ENCODE measurements around the gene CSNK2A2. TPM values are rescaled to one million over a fixed set of nuclear protein-coding genes. Genes with fewer than 3 reads are reported as not detected.

CSNK2A2 gene
- total and polyA plus RNA-seq, 10 of the 15 experiments (the other 5 are each of a cell fraction or from before 2014, with no cell fraction given) = 17.4 to 79.1 (median 29.4) TPM

- H3K4me2 ChIP-seq (ENCODE audit: control insufficient read depth, insufficient read depth) = no peak overlapping the region
- no TSS peak for BruUV-seq (replicated peaks)
- ChIA-PET RAD21 (ENCODE audit: unreplicated experiment) (interaction anchor here (0.5 to 1.4 kb wide), 2 partner anchors 20 to 111 kb away, joined by 3 read pairs; no protein-coding TSS in a partner anchor), POLR2A (interaction anchor here (0.6 kb wide), 1 partner anchor 1190 kb away, joined by 3 read pairs; no protein-coding TSS in a partner anchor), SMC1A (ENCODE audit: uncharacterized antibody, unreplicated experiment) (interaction anchor here (0.6 to 1.0 kb wide), 2 partner anchors 8 to 10 kb away, joined by 3 to 4 read pairs; no protein-coding TSS in a partner anchor), CTCF (interaction anchor here (1.4 kb wide), 1 partner anchor 10 kb away, joined by 3 read pairs; no protein-coding TSS in a partner anchor)
- no peaks in the 10 kb centered on the region for H3K4me1 ChIP-seq (ENCODE audit: control insufficient read depth, insufficient read depth, low read length)
- no peaks in the 10 kb centered on the region for H3K36me3 ChIP-seq (ENCODE audit: control insufficient read depth in 2 of 2, insufficient read depth in 2 of 2, low read length in 1 of 2)
- 72% methylated on average over 7 of the region's 7 CpGs for WGBS (ENCODE audit: insufficient coverage, insufficient replicate concordance, low lambda C conversion rate, missing lambda C conversion rate)
- no peaks in the 10 kb centered on the region for H3K79me2 ChIP-seq (ENCODE audit: control insufficient read depth, insufficient read depth, low read length)
- no peak for TF ChIP-seq BRCA1 (IDR thresholded peaks at IDR 0.05; ENCODE audit: low read depth, low read length)
- no peak for TF ChIP-seq IKZF1 (conservative IDR thresholded peaks at IDR 0.05)
- no peak for TF ChIP-seq HDAC2 (IDR thresholded peaks at IDR 0.05)
- DNase-seq (ENCODE audit: low read depth, low spot score) (no peak), FAIRE-seq (no peak), ATAC-seq (no peak)
- no peak overlapping the region for H2AFZ ChIP-seq (ENCODE audit: control insufficient read depth, low read depth, low read length)
- H3K9ac ChIP-seq (ENCODE audit: control insufficient read depth, insufficient read depth, low read length) = no peak overlapping the region
- H3K4me3 ChIP-seq = no peak overlapping the region
- no peaks in the 10 kb centered on the region for H3K27me3 ChIP-seq (replicated peaks in 1 of 2; ENCODE audit: control insufficient read depth in 2 of 2, insufficient read depth in 2 of 2, low read length in 1 of 2)
- no peaks in the 10 kb centered on the region; the same call in 2 of the 3 replicates for H3K9me3 ChIP-seq (replicated peaks; ENCODE audit: control insufficient read depth, insufficient read depth, low read length)
- no peak overlapping the region for H3K27ac ChIP-seq (ENCODE audit: control insufficient read depth, insufficient read depth)
- H4K20me1 ChIP-seq (ENCODE audit: control insufficient read depth, insufficient read depth) = no peaks in the 10 kb centered on the region
- intact Hi-C loops (cut with micrococcal nuclease; ENCODE audit: unreplicated experiment) (no loop called here), in situ Hi-C loops (cut with MboI) (no loop called here)
These were observed 24.8 kb upstream of the CSNK2A2 start for GRCh38 chr16:58222532-58223316.

GRCh38 chr16:58219432-58219831 is 21.5 kb upstream of the CSNK2A2 start:
- TF ChIP-seq BRCA1 (IDR thresholded peaks at IDR 0.05; ENCODE audit: low read depth, low read length) (no peak), SIN3A (IDR thresholded peaks at IDR 0.05; ENCODE audit: low read depth, low read length) (no peak), ZNF217 (IDR thresholded peaks at IDR 0.05) (no peak), STAT1 (conservative IDR thresholded peaks at IDR 0.05) (no peak)
- in situ Hi-C loops (cut with MboI) (no loop called here), intact Hi-C loops (cut with micrococcal nuclease; ENCODE audit: unreplicated experiment) (no loop called here)
- H3K4me2 ChIP-seq (ENCODE audit: control insufficient read depth, insufficient read depth) = no peak overlapping the region
- ChIA-PET SMC1A (ENCODE audit: uncharacterized antibody, unreplicated experiment) (interaction anchor here (1.2 to 1.4 kb wide), 2 partner anchors 15 to 27 kb away, joined by 3 to 4 read pairs; no protein-coding TSS in a partner anchor), RAD21 (ENCODE audit: unreplicated experiment) (interaction anchor here (0.7 kb wide), 1 partner anchor 24 kb away, joined by 4 read pairs; no protein-coding TSS in a partner anchor), POLR2A (no interaction called here), CTCF (interaction anchor here (1.4 to 2.2 kb wide), 3 partner anchors 10 to 21 kb away, joined by 3 to 5 read pairs (median 5); no protein-coding TSS in a partner anchor)
- peaks cover 4% of the 10 kb centered on the region; the same call in 2 of the 3 replicates for H3K9me3 ChIP-seq (replicated peaks; ENCODE audit: control insufficient read depth, insufficient read depth, low read length)
- BruUV-seq (replicated peaks) = no TSS peak
- no peaks in the 10 kb centered on the region for H3K79me2 ChIP-seq (ENCODE audit: control insufficient read depth, insufficient read depth, low read length)
- FAIRE-seq (no peak), ATAC-seq (no peak), DNase-seq (ENCODE audit: low read depth, low spot score) (no peak)
- no peaks in the 10 kb centered on the region for H4K20me1 ChIP-seq (ENCODE audit: control insufficient read depth, insufficient read depth)
- H2AFZ ChIP-seq (ENCODE audit: control insufficient read depth, low read depth, low read length) = no peak overlapping the region
- H3K27ac ChIP-seq (ENCODE audit: control insufficient read depth, insufficient read depth) = no peak overlapping the region
- peaks cover 8% of the 10 kb centered on the region for H3K4me1 ChIP-seq (ENCODE audit: control insufficient read depth, insufficient read depth, low read length)
- H3K9ac ChIP-seq (ENCODE audit: control insufficient read depth, insufficient read depth, low read length) = no peak overlapping the region
- H3K4me3 ChIP-seq = no peak overlapping the region
- no peaks in the 10 kb centered on the region for H3K36me3 ChIP-seq (ENCODE audit: control insufficient read depth in 2 of 2, insufficient read depth in 2 of 2, low read length in 1 of 2)
- H3K27me3 ChIP-seq (replicated peaks in 1 of 2; ENCODE audit: control insufficient read depth in 2 of 2, insufficient read depth in 2 of 2, low read length in 1 of 2) = no peaks in the 10 kb centered on the region

Data from GM12878 (cell line).